Right atrium auricular region (tissue), 2 donors: ENCODE data around the gene ZNF648. TPM values are rescaled to one million over a fixed set of nuclear protein-coding genes. Genes with fewer than 3 reads are reported as not detected.

Experiments used
- DNase-seq: peaks from one replicate; pipeline ENCODE4 v3.0.0-alpha.2; 2019; ENCODE audit warnings: low spot score
- H3K27ac ChIP-seq, 2 donors: fragments of 200-600 bp; sonication (generic); 1 replicate in 1 of 2; 2 replicates in 1 of 2; pipeline ENCODE4 v1.5.1; 2016 to 2019
- H3K27me3 ChIP-seq, 2 donors: fragments of 200-600 bp; sonication (generic); one replicate each; pipeline versions ENCODE4 v1.5.1 to v1.6.0; 2017 to 2019
- H3K36me3 ChIP-seq: fragments of 200-600 bp; sonication (generic); one replicate; pipeline ENCODE4 v1.5.1; 2016
- H3K4me1 ChIP-seq, 2 donors: fragments of 200-600 bp; sonication (generic); one replicate each; pipeline versions ENCODE4 v1.5.1 to v1.6.0; 2017 to 2019
- H3K4me3 ChIP-seq, 2 donors: fragments of 200-600 bp; sonication (generic); 1 replicate in 1 of 2; 2 replicates in 1 of 2; pipeline ENCODE4 v1.5.1; 2017 to 2019; ENCODE audit warnings: mild to moderate bottlenecking in 1 of 2, moderate library complexity in 1 of 2
- H3K9me3 ChIP-seq, 2 donors: fragments of 200-600 bp; sonication (generic); one replicate each; pipeline ENCODE4 v1.5.1; 2019
- total RNA-seq, 2 donors: library from RNA; depleted of rRNA; stranded (reverse); fragments of >200 nt; gene quantifications; one replicate each; pipeline ENCODE4 v1.1.0, GENCODE V29; 2016
- TF ChIP-seq, protein P1 (sequence below), 2 donors: fragments of 200-600 bp; sonication (generic); IDR thresholded peaks; one replicate each; pipeline ENCODE4 v1.5.1; 2019; ENCODE audit warnings: antibody characterized with exemption in 2 of 2

Gene ZNF648
- total RNA-seq, 2 donors from 2014 or later, result not detected

- no peak overlapping the region for H3K4me3 ChIP-seq
- H3K9me3 ChIP-seq, result no peaks in the 10 kb centered on the region
- TF ChIP-seq, protein P1, sequence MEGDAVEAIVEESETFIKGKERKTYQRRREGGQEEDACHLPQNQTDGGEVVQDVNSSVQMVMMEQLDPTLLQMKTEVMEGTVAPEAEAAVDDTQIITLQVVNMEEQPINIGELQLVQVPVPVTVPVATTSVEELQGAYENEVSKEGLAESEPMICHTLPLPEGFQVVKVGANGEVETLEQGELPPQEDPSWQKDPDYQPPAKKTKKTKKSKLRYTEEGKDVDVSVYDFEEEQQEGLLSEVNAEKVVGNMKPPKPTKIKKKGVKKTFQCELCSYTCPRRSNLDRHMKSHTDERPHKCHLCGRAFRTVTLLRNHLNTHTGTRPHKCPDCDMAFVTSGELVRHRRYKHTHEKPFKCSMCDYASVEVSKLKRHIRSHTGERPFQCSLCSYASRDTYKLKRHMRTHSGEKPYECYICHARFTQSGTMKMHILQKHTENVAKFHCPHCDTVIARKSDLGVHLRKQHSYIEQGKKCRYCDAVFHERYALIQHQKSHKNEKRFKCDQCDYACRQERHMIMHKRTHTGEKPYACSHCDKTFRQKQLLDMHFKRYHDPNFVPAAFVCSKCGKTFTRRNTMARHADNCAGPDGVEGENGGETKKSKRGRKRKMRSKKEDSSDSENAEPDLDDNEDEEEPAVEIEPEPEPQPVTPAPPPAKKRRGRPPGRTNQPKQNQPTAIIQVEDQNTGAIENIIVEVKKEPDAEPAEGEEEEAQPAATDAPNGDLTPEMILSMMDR (IDR thresholded peaks at IDR 0.05), result no peak
- H3K36me3 ChIP-seq, result no peaks in the 10 kb centered on the region
- no peak overlapping the region for H3K27ac ChIP-seq
- DNase-seq, result no peak
- H3K4me1 ChIP-seq, result no peaks in the 10 kb centered on the region
- H3K27me3 ChIP-seq, result no peaks in the 10 kb centered on the region
These were observed 29.6 kb upstream of the ZNF648 start for GRCh38 chr1:182091083-182091482.

DNA sequence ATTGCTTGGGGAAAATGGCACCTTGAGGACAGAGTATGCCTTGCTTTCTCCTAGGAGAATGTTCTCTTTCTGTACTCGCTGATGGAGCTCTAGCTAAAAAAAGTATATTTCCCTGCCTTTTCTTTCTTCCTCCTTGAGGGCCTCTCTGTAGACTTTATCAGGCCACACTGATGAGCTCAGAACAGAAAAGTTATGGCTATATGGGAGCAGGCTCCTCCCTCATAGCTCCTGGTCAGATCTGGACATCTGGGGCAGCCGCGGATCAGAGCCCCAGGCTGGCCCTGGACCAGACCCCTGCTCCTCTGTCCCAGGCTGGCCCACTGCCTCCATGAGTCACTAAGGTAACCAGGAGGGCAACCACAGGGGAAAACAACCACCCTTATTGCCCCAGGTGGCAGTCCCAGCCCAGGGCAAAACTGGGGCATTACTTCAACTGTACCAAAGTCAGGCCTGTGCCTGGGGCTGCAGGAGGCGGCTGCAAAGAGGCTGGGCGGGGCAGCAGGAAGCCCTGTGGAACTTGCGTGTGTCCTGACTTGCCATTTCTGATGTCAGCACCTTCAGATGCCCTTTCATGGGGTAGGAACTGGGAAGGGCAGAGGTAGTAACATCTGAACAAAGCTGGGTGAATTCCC, 26.3 kb upstream of the ZNF648 start:
- TF ChIP-seq, protein P1 (IDR thresholded peaks at IDR 0.05), result no peak
- no peaks in the 10 kb centered on the region for H3K9me3 ChIP-seq
- no peak overlapping the region for H3K27ac ChIP-seq
- no peaks in the 10 kb centered on the region for H3K4me1 ChIP-seq
- DNase-seq, result no peak
- no peak overlapping the region for H3K4me3 ChIP-seq
- H3K36me3 ChIP-seq, result no peaks in the 10 kb centered on the region
- no peaks in the 10 kb centered on the region for H3K27me3 ChIP-seq

GRCh38 chr1:182087304-182087703, 25.8 kb upstream of the ZNF648 start:
- H3K4me1 ChIP-seq, result no peaks in the 10 kb centered on the region
- no peaks in the 10 kb centered on the region for H3K27me3 ChIP-seq
- H3K9me3 ChIP-seq, result no peaks in the 10 kb centered on the region
- DNase-seq, result no peak
- H3K27ac ChIP-seq, result no peak overlapping the region
- TF ChIP-seq, protein P1 (IDR thresholded peaks at IDR 0.05), result no peak
- H3K4me3 ChIP-seq, result no peak overlapping the region
- H3K36me3 ChIP-seq, result no peaks in the 10 kb centered on the region

- no peak overlapping the region for H3K27ac ChIP-seq
- TF ChIP-seq, protein P1 (IDR thresholded peaks at IDR 0.05), result no peak
- no peak for DNase-seq
- H3K4me3 ChIP-seq, result no peak overlapping the region
- H3K4me1 ChIP-seq, result no peaks in the 10 kb centered on the region
- H3K27me3 ChIP-seq, result no peaks in the 10 kb centered on the region
- no peaks in the 10 kb centered on the region for H3K36me3 ChIP-seq
- H3K9me3 ChIP-seq, result no peaks in the 10 kb centered on the region
These were observed 25.1 kb upstream of the ZNF648 start for GRCh38 chr1:182086620-182087019.

- Histone ChIP-seq H3K36me3 (no peaks in the 10 kb centered on the region), H3K4me1 (no peaks in the 10 kb centered on the region), H3K27me3 (no peaks in the 10 kb centered on the region), H3K9me3 (no peaks in the 10 kb centered on the region), H3K27ac (no peak overlapping the region), H3K4me3 (no peak overlapping the region)
- no peak for DNase-seq
- TF ChIP-seq, protein P1 (IDR thresholded peaks at IDR 0.05), result no peak
These were observed 24.6 kb upstream of the ZNF648 start for GRCh38 chr1:182086136-182086535.

DNA sequence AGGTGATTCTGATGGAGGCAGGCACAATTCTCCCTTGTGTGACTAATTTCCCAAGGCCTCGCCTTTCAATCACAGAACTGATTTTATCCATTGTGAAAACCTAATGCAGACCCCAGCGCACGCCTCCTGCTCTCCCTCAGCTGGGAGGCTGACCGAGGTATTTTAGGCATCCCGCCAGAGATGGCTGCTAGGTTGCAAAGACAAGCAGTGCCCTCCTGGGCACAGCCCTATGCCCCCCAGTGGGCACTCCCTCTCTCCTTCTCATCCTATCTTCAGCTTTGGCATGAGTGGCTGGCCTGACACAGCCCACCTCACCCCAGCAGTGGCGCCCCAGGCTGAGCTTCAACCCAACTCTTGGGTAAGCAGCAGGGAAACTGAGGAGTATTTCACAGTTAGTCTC, 24.2 kb upstream of the ZNF648 start:
- Histone ChIP-seq H3K4me1 (no peaks in the 10 kb centered on the region), H3K9me3 (no peaks in the 10 kb centered on the region), H3K4me3 (no peak overlapping the region), H3K36me3 (no peaks in the 10 kb centered on the region), H3K27me3 (no peaks in the 10 kb centered on the region), H3K27ac (no peak overlapping the region)
- no peak for DNase-seq
- TF ChIP-seq, protein P1 (IDR thresholded peaks at IDR 0.05), result no peak
